Lung (tissue), 12 donors: ENCODE results near the gene CHRNA4. TPM values are rescaled to one million over a fixed set of nuclear protein-coding genes. Genes with fewer than 3 reads are reported as not detected.

Experiments
- ATAC-seq: fragments of 200-7000 bp; cut with Tn5 transposase; one replicate; pipeline ENCODE4 v1.9.1; 2020; ENCODE audit warnings: moderate number of reproducible peaks; ENCODE audit not compliant: insufficient read depth, low FRiP score
- DNase-seq, 3 donors: peaks; one replicate each; pipeline ENCODE4 v3.0.0-alpha.2; 2013 to 2017
- H3K27ac ChIP-seq, 2 donors: one replicate each; pipeline ENCODE4 v1.5.1; 2013; ENCODE audit warnings: mild to moderate bottlenecking in 2 of 2, moderate library complexity in 2 of 2, control low read depth in 1 of 2, inconsistent platforms in 1 of 2, low read depth in 1 of 2, low read length in 1 of 2
- H3K27me3 ChIP-seq, 3 donors: one replicate each; pipeline ENCODE4 v1.5.1; 2013; ENCODE audit warnings: low read length in 2 of 3; ENCODE audit not compliant: control insufficient read depth in 3 of 3, insufficient read depth in 3 of 3
- H3K36me3 ChIP-seq, 4 donors: one replicate each; pipeline ENCODE4 v1.5.1; 2013; ENCODE audit warnings: low read length in 4 of 4, mild to moderate bottlenecking in 1 of 4, moderate library complexity in 1 of 4; ENCODE audit not compliant: control insufficient read depth in 4 of 4, insufficient read depth in 4 of 4
- H3K4me1 ChIP-seq, 5 donors: one replicate each; pipeline ENCODE4 v1.5.1; 2013; ENCODE audit warnings: low read length in 5 of 5, mild to moderate bottlenecking in 2 of 5, moderate library complexity in 1 of 5; ENCODE audit not compliant: control insufficient read depth in 5 of 5, insufficient read depth in 5 of 5
- H3K4me3 ChIP-seq: one replicate; pipeline ENCODE4 v1.5.1; 2013; ENCODE audit warnings: mild to moderate bottlenecking, control low read depth, moderate library complexity
- H3K9ac ChIP-seq, 2 donors: one replicate each; pipeline ENCODE4 v1.5.1; 2013; ENCODE audit warnings: low read length in 2 of 2, control low read depth in 1 of 2; ENCODE audit not compliant: insufficient read depth in 1 of 2
- H3K9me3 ChIP-seq, 4 donors: one replicate each; pipeline ENCODE4 v1.5.1; 2013; ENCODE audit warnings: low read length in 3 of 4, mild to moderate bottlenecking in 1 of 4, moderate library complexity in 1 of 4; ENCODE audit not compliant: control insufficient read depth in 4 of 4, insufficient read depth in 3 of 4
- WGBS, 2 donors: extraction: QIAGEN DNeasy Blood & Tissue Kit; methylation state at CpG; one replicate each; pipeline ENCODE4 v1.1.7; 2013; 5-methylcytosine and 5-hydroxymethylcytosine counted together
- polyA plus RNA-seq, 2 donors: library from polyadenylated mRNA; stranded (reverse); fragments of 200-250 nt; gene quantifications; one replicate each; pipeline ENCODE4 v1.2.1, GENCODE V29; 2013
- total RNA-seq, 2 donors: library from RNA; depleted of rRNA in 1 of 2; stranded (reverse); fragments of >200 nt in 1 of 2; gene quantifications; one replicate each; pipeline ENCODE4 v1.2.1, GENCODE V29; 2014 to 2021
- TF ChIP-seq, protein P1 (sequence below): IDR thresholded peaks from 2 replicates; pipeline ENCODE4 v1.5.1; 2012; ENCODE audit warnings: mild to moderate bottlenecking; ENCODE audit errors: control extremely low read depth, extremely low read depth
- donor health status: control.
- donor health status: control.
- donor health status: Bipolar disorder and iron deficiency.
- donor health status: healthy.
- donor health status: DM: yes; HTN: yes; CAD: no.

The CHRNA4 gene
- total and polyA plus RNA-seq, 4 donors: 0.01 to 1.1 (median 0.46) TPM

DNA sequence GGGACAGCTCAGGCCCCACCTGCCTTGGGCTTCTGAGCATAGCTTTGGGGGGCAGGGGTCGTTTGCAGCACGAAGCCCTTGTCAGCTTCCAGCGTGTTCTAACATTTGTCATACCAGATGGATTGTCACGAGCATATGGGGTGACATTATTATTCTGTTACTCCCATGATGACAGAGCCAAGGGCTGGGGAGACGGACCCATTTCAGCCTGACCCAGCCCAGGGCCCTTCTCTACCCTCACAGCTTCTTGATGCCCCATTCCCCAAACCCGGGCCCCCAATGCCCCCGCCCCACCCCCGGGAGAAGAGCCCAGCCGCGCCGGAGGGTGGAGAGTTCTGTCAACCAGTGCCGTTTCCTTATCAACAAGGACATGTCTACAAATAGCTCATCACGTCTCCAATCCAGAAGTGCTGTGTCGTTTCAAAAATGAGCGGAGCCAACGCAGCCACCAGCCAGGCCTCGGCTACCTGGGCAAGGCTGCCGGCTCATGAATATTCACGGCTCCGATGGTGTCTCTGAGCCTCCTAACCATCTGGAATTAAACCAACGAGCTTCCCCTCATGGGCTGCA lies 9.6 kb upstream of the CHRNA4 start:
- TF ChIP-seq, protein P1, sequence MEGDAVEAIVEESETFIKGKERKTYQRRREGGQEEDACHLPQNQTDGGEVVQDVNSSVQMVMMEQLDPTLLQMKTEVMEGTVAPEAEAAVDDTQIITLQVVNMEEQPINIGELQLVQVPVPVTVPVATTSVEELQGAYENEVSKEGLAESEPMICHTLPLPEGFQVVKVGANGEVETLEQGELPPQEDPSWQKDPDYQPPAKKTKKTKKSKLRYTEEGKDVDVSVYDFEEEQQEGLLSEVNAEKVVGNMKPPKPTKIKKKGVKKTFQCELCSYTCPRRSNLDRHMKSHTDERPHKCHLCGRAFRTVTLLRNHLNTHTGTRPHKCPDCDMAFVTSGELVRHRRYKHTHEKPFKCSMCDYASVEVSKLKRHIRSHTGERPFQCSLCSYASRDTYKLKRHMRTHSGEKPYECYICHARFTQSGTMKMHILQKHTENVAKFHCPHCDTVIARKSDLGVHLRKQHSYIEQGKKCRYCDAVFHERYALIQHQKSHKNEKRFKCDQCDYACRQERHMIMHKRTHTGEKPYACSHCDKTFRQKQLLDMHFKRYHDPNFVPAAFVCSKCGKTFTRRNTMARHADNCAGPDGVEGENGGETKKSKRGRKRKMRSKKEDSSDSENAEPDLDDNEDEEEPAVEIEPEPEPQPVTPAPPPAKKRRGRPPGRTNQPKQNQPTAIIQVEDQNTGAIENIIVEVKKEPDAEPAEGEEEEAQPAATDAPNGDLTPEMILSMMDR: no peak
- Histone ChIP-seq H3K9me3 (peaks cover 0 to 4% (median 0%) of the 10 kb centered on the region in 4 donors), H3K4me1 (peaks cover 0 to 16% (median 3%) of the 10 kb centered on the region in 5 donors), H3K4me3 (no peak overlapping the region), H3K9ac (peak overlapping the region in 1 of 2 donors; percentile 28), H3K27me3 (peaks cover 0 to 27% (median 11%) of the 10 kb centered on the region in 3 donors), H3K27ac (no peak overlapping the region), H3K36me3 (no peaks in the 10 kb centered on the region)
- DNase-seq (no peak), ATAC-seq (no peak)
- 28 to 43% methylated on average over 21 of the region's 21 CpGs for WGBS, 2 donors

DNA sequence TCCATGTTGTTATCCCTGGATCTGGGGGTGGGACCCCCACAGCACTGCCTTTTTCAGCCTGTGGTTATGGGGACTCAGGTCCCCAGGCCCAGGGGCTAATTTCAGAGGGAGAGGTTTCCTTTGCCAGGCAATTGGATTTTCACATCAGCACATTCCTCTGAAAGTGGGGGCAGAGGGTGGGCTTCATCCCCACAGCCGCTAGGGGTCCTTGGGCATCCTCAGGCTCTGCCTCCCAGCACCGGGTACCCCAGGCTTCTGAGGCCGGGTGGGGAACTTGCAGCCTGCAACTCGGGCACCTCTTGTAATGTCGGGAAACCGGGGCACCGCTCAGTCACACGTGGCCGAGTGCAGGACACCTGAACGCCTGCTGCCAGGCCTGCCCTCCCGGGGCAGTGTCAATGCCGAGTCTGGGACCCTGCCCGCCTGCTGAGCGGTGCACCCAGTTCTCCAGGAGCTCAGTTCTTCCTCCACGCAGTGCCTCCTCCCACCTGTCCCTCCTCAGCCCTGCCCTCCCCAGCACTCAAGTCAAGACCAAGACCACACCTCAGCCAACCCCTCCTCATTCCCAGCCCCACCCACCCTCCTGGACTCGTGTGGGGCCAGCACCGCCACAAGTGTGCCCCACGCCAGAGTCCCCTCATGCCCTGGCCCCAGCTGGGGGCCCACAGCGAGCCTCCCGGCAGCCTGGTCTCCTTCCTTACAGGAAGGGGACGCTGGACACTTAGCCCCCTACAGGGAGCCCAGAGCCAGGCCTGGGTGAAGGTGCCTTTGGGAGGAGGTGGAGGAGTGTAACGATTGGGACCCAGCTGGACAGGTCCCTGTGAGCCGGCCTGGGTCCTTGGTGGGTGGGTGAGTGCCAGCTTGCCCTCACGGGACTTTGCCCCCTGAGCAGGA lies 8.8 kb upstream of the CHRNA4 start:
- 62 to 67% methylated on average over 20 to 24 of the region's 24 CpGs for WGBS, 2 donors
- DNase-seq (no peak), ATAC-seq (no peak)
- Histone ChIP-seq H3K4me3 (no peak overlapping the region), H3K4me1 (peaks cover 0 to 16% (median 3%) of the 10 kb centered on the region in 5 donors), H3K36me3 (no peaks in the 10 kb centered on the region), H3K27me3 (peaks cover 0 to 24% (median 11%) of the 10 kb centered on the region in 3 donors), H3K9me3 (peaks cover 0 to 4% (median 0%) of the 10 kb centered on the region in 4 donors), H3K27ac (no peak overlapping the region), H3K9ac (no peak overlapping the region)
- TF ChIP-seq, protein P1: no peak

DNA sequence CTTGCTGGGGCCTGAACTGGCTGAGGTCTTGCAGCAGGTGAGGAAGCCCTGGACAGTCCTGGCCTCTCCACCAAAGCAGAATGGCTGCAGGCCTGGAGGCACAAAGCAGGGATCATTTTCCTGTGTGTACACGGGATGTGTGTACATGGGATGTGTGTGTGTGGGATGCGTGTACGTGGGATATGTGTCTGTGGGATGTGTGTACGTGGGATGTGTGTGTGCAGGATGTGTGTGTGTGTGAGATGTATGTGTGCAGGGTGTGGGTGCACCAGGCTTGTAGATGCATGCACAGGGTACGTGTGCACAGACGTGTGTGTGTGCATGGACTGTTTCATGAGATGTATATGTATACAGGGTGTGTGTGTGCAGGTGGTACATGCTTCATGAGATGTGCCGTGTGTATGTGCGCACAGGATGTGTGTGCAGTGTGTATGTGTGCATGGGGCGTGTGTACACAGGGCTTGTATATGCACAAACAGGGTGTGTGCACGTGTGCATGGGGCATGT lies 7.9 kb upstream of the CHRNA4 start:
- TF ChIP-seq, protein P1: no peak
- H3K9ac ChIP-seq: no peak overlapping the region
- peaks cover 0 to 17% (median 11%) of the 10 kb centered on the region in 3 donors for H3K27me3 ChIP-seq
- peaks cover 0 to 16% (median 3%) of the 10 kb centered on the region in 5 donors for H3K4me1 ChIP-seq
- H3K4me3 ChIP-seq: no peak overlapping the region
- DNase-seq (no peak), ATAC-seq (no peak)
- H3K9me3 ChIP-seq: peaks cover 0 to 4% (median 0%) of the 10 kb centered on the region in 4 donors
- 88 to 89% methylated on average over 10 of the region's 10 CpGs for WGBS, 2 donors
- no peak overlapping the region for H3K27ac ChIP-seq
- no peaks in the 10 kb centered on the region for H3K36me3 ChIP-seq
